HG03571 (cell line): Measurements from ENCODE around the gene AIG1.
A peak's percentile ranks its signal among the peaks of the same experiment; 100 is the strongest.

Source experiments
- ATAC-seq: cut with Tn5 transposase; IDR thresholded peaks from one replicate; pipeline ENCODE4 v1.9.1; 2021; ENCODE audit not compliant: unreplicated experiment

Gene AIG1

DNA sequence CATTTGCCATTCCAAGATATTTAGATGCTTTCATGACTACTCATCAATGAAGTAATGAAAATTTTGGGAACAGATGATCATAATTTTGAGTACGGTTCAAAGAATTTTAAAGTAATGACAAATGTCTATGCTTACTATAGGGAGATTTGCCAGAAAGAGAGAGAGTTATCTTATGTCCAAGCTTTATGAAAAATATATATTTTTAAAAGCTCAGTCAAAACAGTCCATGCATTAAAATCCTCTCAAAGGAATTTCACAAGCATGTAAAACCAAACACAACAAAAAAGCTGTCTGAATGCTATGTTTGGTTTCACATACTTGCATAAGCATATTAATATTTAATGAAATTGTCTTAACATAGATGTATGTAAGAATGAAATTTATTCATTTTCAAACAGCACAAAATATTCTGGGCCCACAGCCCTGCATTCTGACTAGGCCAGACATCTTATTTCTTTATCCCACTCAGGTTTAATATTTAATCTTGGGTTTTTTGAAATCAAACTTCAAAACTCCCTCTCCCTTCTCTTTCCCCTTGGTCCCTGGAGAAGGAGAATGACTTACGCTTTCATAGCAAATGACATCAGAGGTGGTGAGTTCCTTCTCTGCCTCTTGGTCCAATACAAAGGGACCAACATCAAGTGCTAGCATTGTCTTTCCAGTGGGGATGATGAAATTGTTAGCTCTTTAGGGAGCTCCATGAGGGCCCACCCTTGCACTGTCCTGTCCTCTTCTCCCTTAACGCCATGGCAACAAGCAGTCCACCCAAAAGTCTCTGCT is 295.6 kb downstream of the AIG1 start:
- no peak for ATAC-seq

DNA sequence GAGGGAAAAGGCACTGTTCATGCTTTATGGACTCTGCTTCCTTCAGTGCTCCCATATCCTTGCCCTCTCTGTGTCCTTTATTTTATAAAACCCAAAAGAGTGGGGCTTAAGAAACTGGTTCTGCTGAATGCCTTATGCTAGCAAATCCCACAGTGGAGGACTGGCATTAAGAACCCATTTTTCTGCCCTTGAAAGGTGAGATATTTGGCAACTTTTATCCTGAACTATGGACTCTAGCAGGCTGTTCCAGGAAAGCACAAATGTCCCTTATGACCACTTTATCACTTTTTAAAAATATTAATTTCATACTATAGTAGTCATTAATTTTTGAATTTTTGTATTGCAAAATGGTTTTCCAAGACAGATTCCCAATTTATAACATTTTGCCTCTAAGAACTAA is 296.5 kb downstream of the AIG1 start:
- no peak for ATAC-seq

GRCh38 chr6:143357561-143358255 is 297.0 kb downstream of the AIG1 start:
- ATAC-seq, result no peak

- ATAC-seq, result no peak
Observed at GRCh38 chr6:143361536-143362191, 301.0 kb downstream of the AIG1 start.

GRCh38 chr6:143362192-143362558 is 301.5 kb downstream of the AIG1 start:
- ATAC-seq, result no peak

GRCh38 chr6:143363299-143363698 is 302.6 kb downstream of the AIG1 start:
- ATAC-seq, result no peak

GRCh38 chr6:143368426-143368825 is 307.7 kb downstream of the AIG1 start:
- ATAC-seq, result peak; percentile 87

GRCh38 chr6:143369971-143370370 is 309.3 kb downstream of the AIG1 start:
- ATAC-seq, result no peak

GRCh38 chr6:143370812-143371370 is 310.2 kb downstream of the AIG1 start:
- ATAC-seq, result no peak

- ATAC-seq, result no peak
Observed at GRCh38 chr6:143372199-143372882, 311.7 kb downstream of the AIG1 start.

GRCh38 chr6:143374014-143374413 is 313.3 kb downstream of the AIG1 start:
- no peak for ATAC-seq

DNA sequence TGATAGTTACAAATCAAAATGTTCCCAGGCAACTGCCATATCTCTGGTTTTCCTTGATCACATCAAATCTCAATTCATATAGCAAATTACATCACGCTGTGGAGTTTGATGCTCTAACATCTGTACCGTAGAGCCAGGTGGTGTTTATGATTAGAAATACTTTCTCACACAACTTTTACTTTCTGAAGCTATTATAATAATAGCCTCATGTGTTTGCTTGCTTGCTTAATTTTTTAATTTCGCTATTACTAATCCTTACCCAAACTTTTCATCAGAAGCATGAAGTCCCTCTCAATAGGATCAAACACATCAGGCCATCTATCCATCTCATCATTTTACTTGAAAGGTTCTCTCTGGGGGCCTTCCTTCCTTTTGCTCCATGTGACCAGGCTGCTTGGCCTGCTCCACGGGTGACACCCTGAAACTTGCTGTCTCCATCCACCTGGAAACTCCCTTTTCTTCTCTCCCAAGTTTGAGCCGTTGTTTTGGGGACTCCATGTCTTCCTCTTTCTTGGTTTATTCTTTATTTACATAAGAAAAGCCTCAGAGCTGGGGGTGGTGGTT is 314.4 kb downstream of the AIG1 start:
- no peak for ATAC-seq

GRCh38 chr6:143376375-143376774 is 315.7 kb downstream of the AIG1 start:
- no peak for ATAC-seq

DNA sequence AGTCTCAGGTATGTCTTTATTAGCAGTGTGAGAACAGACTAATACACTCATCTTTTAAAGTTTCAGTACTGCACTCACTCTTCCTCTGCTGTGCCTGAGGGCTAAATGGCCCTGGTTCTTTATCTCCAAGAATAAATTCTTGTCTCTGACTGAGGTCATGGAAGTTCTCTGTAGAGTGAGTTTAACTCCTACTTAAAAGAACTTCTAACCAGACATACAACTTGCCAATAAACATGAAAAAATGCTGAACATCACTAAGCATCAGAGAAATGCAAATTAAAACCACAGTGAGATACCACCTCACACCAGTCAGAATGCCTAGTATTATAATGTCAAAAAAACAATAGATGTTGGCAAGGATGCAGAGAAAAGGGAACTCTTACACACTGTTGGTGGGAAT is 316.2 kb downstream of the AIG1 start:
- no peak for ATAC-seq

DNA sequence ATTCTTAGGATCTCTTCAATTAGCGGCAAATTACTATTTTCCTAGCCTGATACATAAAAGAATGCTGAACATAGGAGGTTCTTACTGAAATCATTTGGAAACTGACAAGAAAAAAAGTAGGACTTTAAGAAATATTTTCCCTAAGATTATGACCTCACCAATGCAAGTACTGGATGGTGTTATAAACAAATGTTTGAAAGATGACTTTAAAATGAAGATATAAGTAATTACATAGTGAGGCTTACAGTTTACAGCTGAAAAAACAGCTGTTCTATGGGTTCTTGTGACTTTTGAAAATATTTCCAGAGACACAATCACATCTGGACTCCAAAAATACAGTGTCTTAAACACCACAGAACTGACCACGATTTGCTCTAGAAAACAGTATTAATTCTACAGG is 324.9 kb downstream of the AIG1 start:
- no peak for ATAC-seq

GRCh38 chr6:143390278-143390677 is 329.6 kb downstream of the AIG1 start:
- no peak for ATAC-seq
